IMR-90 (cell line): ENCODE data around the gene PIM3. TPM values are rescaled to one million over a fixed set of nuclear protein-coding genes. Genes with fewer than 3 reads are reported as not detected.

Experiments used
- ATAC-seq: fragments of 200-7000 bp; cut with Tn5 transposase; 2 replicates; pipeline ENCODE4 v1.9.1; 2020; ENCODE audit warnings: low read depth, mild to moderate bottlenecking, moderate library complexity
- BruUV-seq: library from RNA; stranded (reverse); fragments of 400-500 nt; replicated peaks from 2 replicates; lab custom pipeline; 2021; lab: Mats Ljungman, UMichigan
- CTCF ChIA-PET: fragments of 300-600 bp; formaldehyde crosslinking; extraction: SDS; loops from one replicate; lab custom pipeline; 2021; ENCODE audit warnings: antibody characterized with exemption; lab: Yijun Ruan, JAX
- POLR2A ChIA-PET: fragments of 300-600 bp; sonication (Branson Sonifier 250); formaldehyde crosslinking; loops from one replicate; lab custom pipeline; 2022; ENCODE audit warnings: antibody characterized with exemption; ENCODE audit not compliant: unreplicated experiment; lab: Charles Lee
- DNase-seq: peaks from one replicate; pipeline ENCODE4 v3.0.0; 2013
- H2AFZ ChIP-seq: replicated peaks from 2 replicates; pipeline ENCODE3; 2013; ENCODE audit warnings: low read length, mild to moderate bottlenecking; ENCODE audit not compliant: poor library complexity
- H2AK5ac ChIP-seq: 2 replicates; pipeline ENCODE4 v1.6.1; 2013; ENCODE audit warnings: low read depth, low read length, inconsistent platforms
- H2AK9ac ChIP-seq: replicated peaks from 2 replicates; pipeline ENCODE3; 2013; ENCODE audit warnings: mild to moderate bottlenecking, low read depth, low read length, moderate library complexity; ENCODE audit not compliant: poor library complexity
- H2BK120ac ChIP-seq: 2 replicates; pipeline ENCODE4 v1.6.1; 2013; ENCODE audit warnings: low read depth, low read length, inconsistent platforms
- H2BK15ac ChIP-seq: 3 replicates; pipeline ENCODE4 v1.6.1; 2013; ENCODE audit warnings: low read depth, low read length, inconsistent platforms
- H2BK20ac ChIP-seq: 2 replicates; pipeline ENCODE4 v1.6.1; 2013; ENCODE audit warnings: low read depth, mild to moderate bottlenecking, inconsistent platforms, low read length, moderate library complexity
- H2BK5ac ChIP-seq: 2 replicates; pipeline ENCODE4 v1.6.1; 2013; ENCODE audit warnings: mild to moderate bottlenecking, low read depth, low read length, inconsistent platforms; ENCODE audit not compliant: poor library complexity, severe bottlenecking
- H3K14ac ChIP-seq: replicated peaks from 2 replicates; pipeline ENCODE4 v1.6.1; 2013; ENCODE audit warnings: low read depth, low read length, inconsistent platforms
- H3K18ac ChIP-seq: 2 replicates; pipeline ENCODE4 v1.6.1; 2013; ENCODE audit warnings: low read depth, low read length, control low read depth
- H3K23ac ChIP-seq: 2 replicates; pipeline ENCODE4 v1.6.1; 2013; ENCODE audit warnings: low read depth, low read length, inconsistent platforms
- H3K27ac ChIP-seq: 2 replicates; pipeline ENCODE4 v1.5.1; 2013; ENCODE audit warnings: mild to moderate bottlenecking, control low read depth, low read length; ENCODE audit not compliant: insufficient read depth
- H3K27me3 ChIP-seq: 2 replicates; pipeline ENCODE4 v1.6.1; 2013; ENCODE audit warnings: low read length; ENCODE audit not compliant: control insufficient read depth, insufficient read depth
- H3K36me3 ChIP-seq: 2 replicates; pipeline ENCODE4 v1.6.1; 2013; ENCODE audit warnings: low read length, mixed read lengths; ENCODE audit not compliant: control insufficient read depth, insufficient read depth
- H3K4ac ChIP-seq: 2 replicates; pipeline ENCODE4 v1.6.1; 2013; ENCODE audit warnings: low read depth, low read length, inconsistent platforms
- H3K4me1 ChIP-seq: 2 replicates; pipeline ENCODE4 v1.6.1; 2013; ENCODE audit warnings: low read length, mixed read lengths; ENCODE audit not compliant: control insufficient read depth, insufficient read depth
- H3K4me2 ChIP-seq: 2 replicates; pipeline ENCODE4 v1.6.1; 2013; ENCODE audit warnings: low read depth, mild to moderate bottlenecking, control low read depth, low read length, moderate library complexity
- H3K4me3 ChIP-seq: 2 replicates; pipeline ENCODE4 v1.5.1; 2013; ENCODE audit warnings: low read depth, mild to moderate bottlenecking, control low read depth, low read length, moderate library complexity; ENCODE audit not compliant: insufficient read depth
- H3K56ac ChIP-seq: 2 replicates; pipeline ENCODE4 v1.6.1; 2013; ENCODE audit warnings: low read length, inconsistent platforms; ENCODE audit not compliant: insufficient read depth; ENCODE audit errors: extremely low read depth
- H3K79me1 ChIP-seq, 2 experiments: 2 replicates each; pipeline ENCODE4 v1.6.1; 2013; ENCODE audit warnings: low read length in 2 of 2, inconsistent platforms in 1 of 2, low read depth in 1 of 2
- H3K9ac ChIP-seq: 2 replicates; pipeline ENCODE4 v1.6.1; 2013; ENCODE audit warnings: low read depth, low read length, control low read depth
- H3K9me1 ChIP-seq: 2 replicates; pipeline ENCODE4 v1.6.1; 2013; ENCODE audit warnings: low read length, inconsistent platforms; ENCODE audit not compliant: insufficient read depth
- H3K9me3 ChIP-seq: 2 replicates; pipeline ENCODE4 v1.6.1; 2013; ENCODE audit warnings: low read length; ENCODE audit not compliant: control insufficient read depth, insufficient read depth
- H4K20me1 ChIP-seq: 2 replicates; pipeline ENCODE4 v1.6.1; 2013; ENCODE audit warnings: low read length, inconsistent platforms; ENCODE audit not compliant: insufficient read depth
- H4K5ac ChIP-seq: 2 replicates; pipeline ENCODE4 v1.6.1; 2013; ENCODE audit warnings: mild to moderate bottlenecking, low read depth, low read length, control low read depth
- H4K8ac ChIP-seq, 2 experiments: 2 replicates each; pipeline ENCODE4 v1.6.1; 2013; ENCODE audit warnings: low read depth in 2 of 2, low read length in 2 of 2, control low read depth in 1 of 2, inconsistent platforms in 1 of 2
- H4K91ac ChIP-seq: 2 replicates; pipeline ENCODE4 v1.6.1; 2013; ENCODE audit warnings: low read depth, low read length, inconsistent platforms; ENCODE audit not compliant: insufficient read depth
- BHLHE40 ChIP-seq: fragments of 150-350 bp; IDR thresholded peaks from 2 replicates; pipeline ENCODE4 v1.6.1; 2016; ENCODE audit warnings: mild to moderate bottlenecking, low read depth, low read length
- CHD1 ChIP-seq: IDR thresholded peaks from 2 replicates; pipeline ENCODE4 v1.6.1; 2012; ENCODE audit warnings: low read depth, low read length, improper control_type of control experiment
- FOS ChIP-seq: fragments of 150-350 bp; IDR thresholded peaks from 2 replicates; pipeline ENCODE4 v1.6.1; 2016; ENCODE audit warnings: low read depth, low read length
- MAZ ChIP-seq: IDR thresholded peaks from 2 replicates; pipeline ENCODE4 v1.6.1; 2012; ENCODE audit warnings: low read depth, mild to moderate bottlenecking, low read length, improper control_type of control experiment, moderate library complexity, borderline replicate concordance
- MXI1 ChIP-seq: IDR thresholded peaks from 2 replicates; pipeline ENCODE4 v1.6.1; 2012; ENCODE audit warnings: low read depth, mild to moderate bottlenecking, low read length, moderate library complexity, borderline replicate concordance
- RAD21 ChIP-seq: IDR thresholded peaks from 2 replicates; pipeline ENCODE4 v1.6.1; 2012; ENCODE audit warnings: low read length, improper control_type of control experiment
- RCOR1 ChIP-seq: IDR thresholded peaks from 2 replicates; pipeline ENCODE4 v1.6.1; 2012; ENCODE audit warnings: mild to moderate bottlenecking, low read length, improper control_type of control experiment; ENCODE audit not compliant: insufficient replicate concordance
- WGBS, 2 experiments: methylation state at CpG; one replicate each; pipeline versions ENCODE4 v1.1.5 to v1.1.7; 2013; ENCODE audit warnings: missing lambda C conversion rate in 2 of 2; ENCODE audit not compliant: insufficient read length in 1 of 2; ENCODE audit errors: extremely low coverage in 2 of 2; 5-methylcytosine and 5-hydroxymethylcytosine counted together
- dilution Hi-C: fragments of 300-500 bp; cut with HindIII; formaldehyde crosslinking; loops from one replicate; pipeline ENCODE4 v1.14.3; 2018; ENCODE audit warnings: low sequenced_read_pairs; ENCODE audit not compliant: unreplicated experiment
- in situ Hi-C: fragments of 300-500 bp; cut with MboI; formaldehyde crosslinking; loops from 3 replicates; pipeline ENCODE4 v1.14.3; 2019; ENCODE audit warnings: low sequenced_read_pairs, inconsistent platforms, mixed read lengths
- intact Hi-C: fragments of 100-400 bp; cut with micrococcal nuclease; formaldehyde crosslinking; loops from 2 replicates; pipeline ENCODE4 v1.10.0; 2022
- polyA plus RNA-seq, 3 experiments: library from polyadenylated mRNA; depleted of rRNA; stranded (reverse); fragments of >200 nt; gene quantifications; 2 replicates each; pipeline ENCODE4 v1.2.3, GENCODE V29; 2012; ENCODE audit warnings: low replicate concordance in 1 of 3
- total RNA-seq: library from RNA; depleted of rRNA; stranded (reverse); fragments of >200 nt; gene quantifications from 2 replicates; pipeline ENCODE4 v1.2.3, GENCODE V29; 2012
- TF ChIP-seq, protein P1 (sequence below): fragments of 150-350 bp; IDR thresholded peaks from 2 replicates; pipeline ENCODE4 v1.6.1; 2016; ENCODE audit warnings: low read depth, mild to moderate bottlenecking, low read length, moderate library complexity, borderline replicate concordance

The PIM3 gene
- total and polyA plus RNA-seq, 2 of the 4 experiments (the other 2 are of a cell fraction), result 8.6 to 24.7 TPM

DNA sequence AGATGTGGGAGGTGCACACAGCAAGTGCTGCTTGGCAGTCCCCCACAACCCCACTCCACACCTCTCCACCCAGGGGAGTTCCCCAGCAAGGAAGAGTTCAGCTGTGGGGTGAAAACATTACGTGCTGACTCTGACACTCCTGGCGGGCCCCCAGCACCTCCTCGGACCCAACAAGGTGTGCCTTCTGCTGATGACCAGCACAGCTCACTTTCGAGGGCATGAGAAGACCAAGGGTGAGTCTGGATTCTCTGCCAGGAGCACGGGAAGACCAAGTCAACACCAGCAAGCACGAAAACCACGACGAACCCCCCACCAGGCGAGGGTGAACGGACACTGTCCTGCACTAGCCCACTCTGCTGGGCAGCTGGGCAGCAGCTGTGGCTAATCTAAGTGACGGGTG, 43.7 kb upstream of the PIM3 start:
- Histone ChIP-seq H4K91ac (no peak overlapping the region), H2BK20ac (no peak overlapping the region), H3K18ac (no peak overlapping the region), H3K23ac (no peak overlapping the region), H3K4me3 (no peak overlapping the region), H3K27me3 (no peaks in the 10 kb centered on the region), H3K14ac (no peak overlapping the region), H4K5ac (no peak overlapping the region), H2BK5ac (no peak overlapping the region), H4K8ac (no peak overlapping the region), H3K9me3 (no peaks in the 10 kb centered on the region), H2AK9ac (no peak overlapping the region), H3K4me2 (no peak overlapping the region; the same call in 1 of the 2 replicates), H4K20me1 (no peaks in the 10 kb centered on the region; the same call in 1 of the 2 replicates), H3K4ac (no peak overlapping the region), H3K4me1 (peaks cover 8% of the 10 kb centered on the region), H2BK15ac (no peak overlapping the region), H3K27ac (no peak overlapping the region), H3K9me1 (no peaks in the 10 kb centered on the region), H3K36me3 (peaks cover 21% of the 10 kb centered on the region), H2AFZ (peak overlapping the region; percentile 39), H3K9ac (no peak overlapping the region), H2BK120ac (no peak overlapping the region), H2AK5ac (no peak overlapping the region), H3K56ac (no peak overlapping the region), H3K79me1 (peaks cover 31 to 43% of the 10 kb centered on the region in 2 experiments)
- intact Hi-C loops, result no loop called here
- DNase-seq (no peak), ATAC-seq (no peak)
- CTCF ChIA-PET, result no interaction called here
- dilution Hi-C loops, result no loop called here
- no peak for TF ChIP-seq CHD1
- no peak for TF ChIP-seq FOS
- no peak for TF ChIP-seq BHLHE40
- TF ChIP-seq RAD21, result no peak
- TF ChIP-seq, protein P1, sequence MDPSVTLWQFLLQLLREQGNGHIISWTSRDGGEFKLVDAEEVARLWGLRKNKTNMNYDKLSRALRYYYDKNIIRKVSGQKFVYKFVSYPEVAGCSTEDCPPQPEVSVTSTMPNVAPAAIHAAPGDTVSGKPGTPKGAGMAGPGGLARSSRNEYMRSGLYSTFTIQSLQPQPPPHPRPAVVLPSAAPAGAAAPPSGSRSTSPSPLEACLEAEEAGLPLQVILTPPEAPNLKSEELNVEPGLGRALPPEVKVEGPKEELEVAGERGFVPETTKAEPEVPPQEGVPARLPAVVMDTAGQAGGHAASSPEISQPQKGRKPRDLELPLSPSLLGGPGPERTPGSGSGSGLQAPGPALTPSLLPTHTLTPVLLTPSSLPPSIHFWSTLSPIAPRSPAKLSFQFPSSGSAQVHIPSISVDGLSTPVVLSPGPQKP, result no peak
- TF ChIP-seq MXI1, result no peak
- no peak for TF ChIP-seq RCOR1
- TF ChIP-seq MAZ, result no peak
- POLR2A ChIA-PET, result interaction anchor here (0.6 kb wide), 1 partner anchor 735 kb away, joined by 4 read pairs; no protein-coding TSS in a partner anchor
- BruUV-seq, result no TSS peak
- in situ Hi-C loops, result loop anchor here (10.0 to 25.0 kb wide), 2 partner anchors 52 to 105 kb away; no protein-coding TSS in a partner anchor
- 91% methylated on average over 6 of the region's 11 CpGs; no CpG with 5 or more reads in 1 of the 2 experiments for WGBS, 2 experiments
